Nephron progenitor cell (in vitro differentiated cells): Measurements from ENCODE around the gene STXBP6.

Source experiments
- DNase-seq: peaks from one replicate; pipeline ENCODE4 v3.0.0; 2021
- H3K27ac Mint-ChIP-seq: 2 replicates; pipeline ENCODE4 v1.8.0; 2021; ENCODE audit warnings: mild to moderate bottlenecking, moderate library complexity, mixed read lengths
- H3K27me3 Mint-ChIP-seq: 2 replicates; pipeline ENCODE4 v1.8.0; 2021; ENCODE audit warnings: mild to moderate bottlenecking, low read depth, mixed read lengths; ENCODE audit not compliant: poor library complexity
- H3K36me3 Mint-ChIP-seq: 2 replicates; pipeline ENCODE4 v1.8.0; 2021; ENCODE audit warnings: low read depth, mixed read lengths
- H3K4me1 Mint-ChIP-seq: 2 replicates; pipeline ENCODE4 v1.8.0; 2021; ENCODE audit warnings: mixed read lengths
- H3K4me3 Mint-ChIP-seq: 2 replicates; pipeline ENCODE4 v1.8.0; 2021; ENCODE audit warnings: mild to moderate bottlenecking, moderate library complexity, mixed read lengths
- H3K9me3 Mint-ChIP-seq: 2 replicates; pipeline ENCODE4 v1.8.0; 2021; ENCODE audit warnings: mild to moderate bottlenecking, moderate library complexity, mixed read lengths
- CTCF ChIP-seq: fragments of 200-600 bp; sonication (generic); IDR thresholded peaks from 2 replicates; pipeline ENCODE4 v1.5.0; 2021; ENCODE audit warnings: antibody characterized with exemption

The STXBP6 gene

GRCh38 chr14:24795406-24795805 is 254.5 kb downstream of the STXBP6 start:
- no peak for DNase-seq
- Mint-ChIP-seq H3K27me3 (peaks cover 2% of the 10 kb centered on the region), H3K4me1 (peaks cover 15% of the 10 kb centered on the region), H3K4me3 (no peak overlapping the region), H3K36me3 (no peaks in the 10 kb centered on the region), H3K27ac (no peak overlapping the region), H3K9me3 (no peaks in the 10 kb centered on the region)
- no peak for TF ChIP-seq CTCF

- no peak overlapping the region for H3K4me3 Mint-ChIP-seq
- DNase-seq, result no peak
- no peaks in the 10 kb centered on the region for H3K36me3 Mint-ChIP-seq
- H3K27ac Mint-ChIP-seq, result no peak overlapping the region
- no peaks in the 10 kb centered on the region for H3K9me3 Mint-ChIP-seq
- H3K27me3 Mint-ChIP-seq, result peaks cover 2% of the 10 kb centered on the region
- H3K4me1 Mint-ChIP-seq, result peaks cover 12% of the 10 kb centered on the region
- no peak for TF ChIP-seq CTCF
Observed at GRCh38 chr14:24794644-24795305, 255.2 kb downstream of the STXBP6 start.

- DNase-seq, result no peak
- H3K9me3 Mint-ChIP-seq, result no peaks in the 10 kb centered on the region
Observed at GRCh38 chr14:24790196-24790595, 259.8 kb downstream of the STXBP6 start.

GRCh38 chr14:24789378-24789884 is 260.5 kb downstream of the STXBP6 start:
- Mint-ChIP-seq H3K27ac (no peak overlapping the region), H3K27me3 (peaks cover 2% of the 10 kb centered on the region), H3K4me3 (no peak overlapping the region), H3K9me3 (no peaks in the 10 kb centered on the region), H3K4me1 (no peaks in the 10 kb centered on the region), H3K36me3 (no peaks in the 10 kb centered on the region)
- TF ChIP-seq CTCF, result no peak
- DNase-seq, result no peak

More at GRCh38 chr14:24790196-24790595, 259.8 kb downstream of the STXBP6 start:
- H3K4me3 Mint-ChIP-seq, result no peak overlapping the region
- TF ChIP-seq CTCF, result no peak
- H3K4me1 Mint-ChIP-seq, result no peaks in the 10 kb centered on the region
- H3K27me3 Mint-ChIP-seq, result peaks cover 2% of the 10 kb centered on the region
- no peaks in the 10 kb centered on the region for H3K36me3 Mint-ChIP-seq
- H3K27ac Mint-ChIP-seq, result no peak overlapping the region

- no peak for DNase-seq
- H3K36me3 Mint-ChIP-seq, result no peaks in the 10 kb centered on the region
- H3K27me3 Mint-ChIP-seq, result peaks cover under 1% of the 10 kb centered on the region
- H3K9me3 Mint-ChIP-seq, result no peaks in the 10 kb centered on the region
- no peak for TF ChIP-seq CTCF
- H3K4me3 Mint-ChIP-seq, result no peak overlapping the region
- no peak overlapping the region for H3K27ac Mint-ChIP-seq
- no peaks in the 10 kb centered on the region for H3K4me1 Mint-ChIP-seq
Observed at GRCh38 chr14:24785698-24786097, 264.2 kb downstream of the STXBP6 start.

- no peaks in the 10 kb centered on the region for H3K4me1 Mint-ChIP-seq
- no peak overlapping the region for H3K27ac Mint-ChIP-seq
- no peak overlapping the region for H3K4me3 Mint-ChIP-seq
- TF ChIP-seq CTCF, result no peak
- H3K9me3 Mint-ChIP-seq, result no peaks in the 10 kb centered on the region
- H3K36me3 Mint-ChIP-seq, result no peaks in the 10 kb centered on the region
- no peak for DNase-seq
- H3K27me3 Mint-ChIP-seq, result peaks cover 3% of the 10 kb centered on the region
Observed at GRCh38 chr14:24784981-24785380, 265.0 kb downstream of the STXBP6 start.
